ENCODE measurements around the gene MYH1. TPM values are rescaled to one million over a fixed set of nuclear protein-coding genes. Genes with fewer than 3 reads are reported as not detected.

Gene MYH1
- total RNA-seq, 5 donors from 2014 or later (not counting 1 experiment from before 2014, with no cell fraction given): not detected

- no peak for DNase-seq
- Mint-ChIP-seq H3K4me1 (no peaks in the 10 kb centered on the region), H3K9me3 (peaks cover 0 to 9% (median 0%) of the 10 kb centered on the region in 3 donors), H3K36me3 (no peaks in the 10 kb centered on the region), H3K27me3 (peaks cover 3 to 16% of the 10 kb centered on the region in 2 donors), H3K4me3 (no peak overlapping the region), H3K27ac (no peak overlapping the region)
- no peaks in the 10 kb centered on the region for H3K4me1 ChIP-seq (ENCODE audit: control insufficient read depth in 1 of 2, extremely low read depth in 1 of 2, insufficient read depth in 2 of 2, low read length in 2 of 2)
- H3K9me3 ChIP-seq: no peaks in the 10 kb centered on the region
- no peak overlapping the region for H3K4me3 ChIP-seq (ENCODE audit: control insufficient read depth in 1 of 2, extremely low read depth in 1 of 2, low read length in 1 of 2)
- 65% methylated on average over 2 of the region's 4 CpGs for WGBS (ENCODE audit: insufficient coverage)
- ChIA-PET CTCF (no interaction called here), POLR2A (no interaction called here)
- H3K27me3 ChIP-seq (replicated peaks in 1 of 2; ENCODE audit: control insufficient read depth in 2 of 2, extremely low read depth in 1 of 2, insufficient read depth in 2 of 2, low read length in 1 of 2): peaks cover 0 to 3% of the 10 kb centered on the region in 2 experiments
- ATAC-seq (replicated peaks in 1 of 4): no peak
- no peak overlapping the region for H3K27ac ChIP-seq (ENCODE audit: low read length)
- no peaks in the 10 kb centered on the region for H3K36me3 ChIP-seq (ENCODE audit: control insufficient read depth in 2 of 2, extremely low read depth in 1 of 2, insufficient read depth in 1 of 2, low read length in 1 of 2)
These were observed 54.9 kb downstream of the MYH1 start for GRCh38 chr17:10463402-10463801.

DNA sequence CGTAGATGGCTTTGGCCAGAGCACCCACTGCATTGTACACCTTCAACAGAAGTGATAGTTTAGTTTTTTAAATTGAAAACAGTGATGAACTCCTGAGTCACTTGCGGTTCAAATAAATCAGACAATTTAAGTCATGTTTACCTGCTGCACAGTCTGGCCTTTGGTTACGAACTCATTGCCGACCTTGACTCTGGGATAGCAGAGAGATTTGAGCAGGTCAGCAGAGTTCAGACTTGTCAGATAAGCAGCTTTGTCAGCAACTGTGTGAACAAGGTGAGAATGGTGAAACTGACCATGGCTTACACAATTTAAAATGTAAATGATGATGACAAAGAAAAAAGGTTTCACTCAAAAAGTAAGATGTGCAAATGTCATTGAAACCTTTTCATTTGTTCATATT lies 58.3 kb downstream of the MYH1 start:
- Histone ChIP-seq H3K27ac (ENCODE audit: low read length) (no peak overlapping the region), H3K4me1 (ENCODE audit: control insufficient read depth in 1 of 2, extremely low read depth in 1 of 2, insufficient read depth in 2 of 2, low read length in 2 of 2) (no peaks in the 10 kb centered on the region), H3K4me3 (ENCODE audit: control insufficient read depth in 1 of 2, extremely low read depth in 1 of 2, low read length in 1 of 2) (no peak overlapping the region), H3K9me3 (no peaks in the 10 kb centered on the region), H3K36me3 (ENCODE audit: control insufficient read depth in 2 of 2, extremely low read depth in 1 of 2, insufficient read depth in 1 of 2, low read length in 1 of 2) (no peaks in the 10 kb centered on the region), H3K27me3 (replicated peaks in 1 of 2; ENCODE audit: control insufficient read depth in 2 of 2, extremely low read depth in 1 of 2, insufficient read depth in 2 of 2, low read length in 1 of 2) (peaks cover 0 to 3% of the 10 kb centered on the region in 2 experiments)
- H3K4me3 Mint-ChIP-seq: no peak overlapping the region
- ChIA-PET POLR2A (no interaction called here), CTCF (no interaction called here)
- ATAC-seq (replicated peaks in 1 of 4): no peak
- no peak for DNase-seq
- peaks cover 0 to 9% (median 0%) of the 10 kb centered on the region in 3 donors for H3K9me3 Mint-ChIP-seq
- no peaks in the 10 kb centered on the region for H3K4me1 Mint-ChIP-seq
- WGBS (ENCODE audit: insufficient coverage): 84% methylated on average over 3 of the region's 4 CpGs
- no peaks in the 10 kb centered on the region for H3K36me3 Mint-ChIP-seq
- H3K27ac Mint-ChIP-seq: no peak overlapping the region
- H3K27me3 Mint-ChIP-seq: peaks cover 3 to 21% of the 10 kb centered on the region in 2 donors

DNA sequence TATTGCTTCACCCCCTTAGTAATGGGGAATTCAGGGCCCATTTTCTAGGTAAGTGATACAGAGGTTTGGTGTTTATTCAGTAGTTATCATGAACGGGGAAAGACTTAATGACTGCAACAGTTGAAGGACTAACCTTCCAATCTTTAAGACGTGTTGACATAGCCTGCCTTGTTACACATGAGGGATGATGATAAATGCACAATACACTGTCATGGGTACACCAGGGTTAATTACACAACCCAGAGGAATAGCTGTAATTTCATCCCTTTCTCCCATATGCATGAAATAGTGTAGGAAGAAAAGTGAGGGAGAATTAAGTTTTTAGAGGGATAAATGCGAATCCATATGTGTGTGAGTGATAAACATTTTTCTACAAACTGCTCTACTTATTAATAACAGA lies 59.6 kb downstream of the MYH1 start:
- no peak for DNase-seq
- H3K9me3 Mint-ChIP-seq: peaks cover 0 to 4% (median 0%) of the 10 kb centered on the region in 3 donors
- POLR2A ChIA-PET: no interaction called here
- Histone ChIP-seq H3K36me3 (ENCODE audit: control insufficient read depth in 2 of 2, extremely low read depth in 1 of 2, insufficient read depth in 1 of 2, low read length in 1 of 2) (no peaks in the 10 kb centered on the region), H3K27me3 (replicated peaks in 1 of 2; ENCODE audit: control insufficient read depth in 2 of 2, extremely low read depth in 1 of 2, insufficient read depth in 2 of 2, low read length in 1 of 2) (peaks cover 0 to 3% of the 10 kb centered on the region in 2 experiments), H3K9me3 (no peaks in the 10 kb centered on the region), H3K4me3 (ENCODE audit: control insufficient read depth in 1 of 2, extremely low read depth in 1 of 2, low read length in 1 of 2) (no peak overlapping the region), H3K4me1 (ENCODE audit: control insufficient read depth in 1 of 2, extremely low read depth in 1 of 2, insufficient read depth in 2 of 2, low read length in 2 of 2) (no peaks in the 10 kb centered on the region), H3K27ac (ENCODE audit: low read length) (no peak overlapping the region)
- no peak for ATAC-seq (replicated peaks in 1 of 4)
- WGBS (ENCODE audit: insufficient coverage): no CpG with 5 or more reads among the region's 3 CpGs
- H3K27me3 Mint-ChIP-seq: peaks cover 3 to 28% of the 10 kb centered on the region in 2 donors
- no peaks in the 10 kb centered on the region for H3K36me3 Mint-ChIP-seq
- CTCF ChIA-PET: no interaction called here
- no peaks in the 10 kb centered on the region for H3K4me1 Mint-ChIP-seq
- no peak overlapping the region for H3K4me3 Mint-ChIP-seq
- H3K27ac Mint-ChIP-seq: no peak overlapping the region

- no peak overlapping the region for H3K27ac Mint-ChIP-seq
- H3K4me3 Mint-ChIP-seq: no peak overlapping the region
- ChIA-PET CTCF (no interaction called here), POLR2A (no interaction called here)
- H3K36me3 Mint-ChIP-seq: no peaks in the 10 kb centered on the region
- no peak overlapping the region for H3K4me3 ChIP-seq (ENCODE audit: control insufficient read depth in 1 of 2, extremely low read depth in 1 of 2, low read length in 1 of 2)
- no peak for ATAC-seq (replicated peaks in 1 of 4)
- DNase-seq: no peak
- H3K27me3 ChIP-seq (replicated peaks in 1 of 2; ENCODE audit: control insufficient read depth in 2 of 2, extremely low read depth in 1 of 2, insufficient read depth in 2 of 2, low read length in 1 of 2): peaks cover 0 to 3% of the 10 kb centered on the region in 2 experiments
- no peaks in the 10 kb centered on the region for H3K9me3 ChIP-seq
- no peaks in the 10 kb centered on the region for H3K4me1 Mint-ChIP-seq
- no peaks in the 10 kb centered on the region for H3K36me3 ChIP-seq (ENCODE audit: control insufficient read depth in 2 of 2, extremely low read depth in 1 of 2, insufficient read depth in 1 of 2, low read length in 1 of 2)
- no peak overlapping the region for H3K27ac ChIP-seq (ENCODE audit: low read length)
- no peaks in the 10 kb centered on the region for H3K4me1 ChIP-seq (ENCODE audit: control insufficient read depth in 1 of 2, extremely low read depth in 1 of 2, insufficient read depth in 2 of 2, low read length in 2 of 2)
- WGBS (ENCODE audit: insufficient coverage): no CpG with 5 or more reads among the region's 1 CpG
- peaks cover 0 to 4% (median 0%) of the 10 kb centered on the region in 3 donors for H3K9me3 Mint-ChIP-seq
- peaks cover 3 to 28% of the 10 kb centered on the region in 2 donors for H3K27me3 Mint-ChIP-seq
These were observed 60.4 kb downstream of the MYH1 start for GRCh38 chr17:10457952-10458351.

- Mint-ChIP-seq H3K4me1 (no peaks in the 10 kb centered on the region), H3K27me3 (peaks cover 6 to 7% of the 10 kb centered on the region in 2 donors)
- 62% methylated on average over 5 of the region's 7 CpGs for WGBS (ENCODE audit: insufficient coverage)
These were observed 71.1 kb downstream of the MYH1 start for GRCh38 chr17:10447026-10447931.

More at GRCh38 chr17:10447026-10447931, 71.1 kb downstream of the MYH1 start:
- no peak overlapping the region for H3K27ac Mint-ChIP-seq
- H3K36me3 Mint-ChIP-seq: no peaks in the 10 kb centered on the region
- Histone ChIP-seq H3K36me3 (ENCODE audit: control insufficient read depth in 2 of 2, extremely low read depth in 1 of 2, insufficient read depth in 1 of 2, low read length in 1 of 2) (no peaks in the 10 kb centered on the region), H3K27me3 (replicated peaks in 1 of 2; ENCODE audit: control insufficient read depth in 2 of 2, extremely low read depth in 1 of 2, insufficient read depth in 2 of 2, low read length in 1 of 2) (peaks cover 2 to 4% of the 10 kb centered on the region in 2 experiments), H3K4me3 (ENCODE audit: control insufficient read depth in 1 of 2, extremely low read depth in 1 of 2, low read length in 1 of 2) (no peak overlapping the region), H3K9me3 (no peaks in the 10 kb centered on the region), H3K27ac (ENCODE audit: low read length) (no peak overlapping the region), H3K4me1 (ENCODE audit: control insufficient read depth in 1 of 2, extremely low read depth in 1 of 2, insufficient read depth in 2 of 2, low read length in 2 of 2) (no peaks in the 10 kb centered on the region)
- DNase-seq: no peak
- H3K4me3 Mint-ChIP-seq: no peak overlapping the region
- peaks cover 0 to 5% (median 0%) of the 10 kb centered on the region in 3 donors for H3K9me3 Mint-ChIP-seq
- ATAC-seq (replicated peaks in 1 of 4): no peak
- ChIA-PET CTCF (no interaction called here), POLR2A (no interaction called here)

All from T-cell (primary cell).